Measurements from ENCODE around the gene NR1D1. TPM values are rescaled to one million over a fixed set of nuclear protein-coding genes. Genes with fewer than 3 reads are reported as not detected.

NR1D1 gene
- total and polyA plus RNA-seq, 2 of the 13 experiments (the other 11 are each of a cell fraction or from before 2014, with no cell fraction given), result 2.1 to 2.7 TPM

GRCh38 chr17:40124279-40125141 lies 24.1 kb upstream of the NR1D1 start (continued):
- no peak; the same call in 1 of the 2 replicates for TF ChIP-seq KAT7 (CRISPR knock-in tag; IDR thresholded peaks at IDR 0.05; ENCODE audit: borderline replicate concordance)
- TF ChIP-seq ZZZ3 (CRISPR knock-in tag; IDR thresholded peaks at IDR 0.05; ENCODE audit: borderline replicate concordance), result no peak
- no peak for TF ChIP-seq ZBTB10 (CRISPR knock-in tag; IDR thresholded peaks at IDR 0.05; ENCODE audit: borderline replicate concordance)
- no peak for TF ChIP-seq RERE (CRISPR knock-in tag; IDR thresholded peaks at IDR 0.05; ENCODE audit: low read depth)
- no peak for TF ChIP-seq CBX2 (IDR thresholded peaks at IDR 0.05; ENCODE audit: low read depth, low read length)
- no peak for TF ChIP-seq CBX2 (CRISPR knock-in tag; IDR thresholded peaks at IDR 0.05; ENCODE audit: low read depth)
- no peak for TF ChIP-seq PLSCR1 (CRISPR knock-in tag; IDR thresholded peaks at IDR 0.05; ENCODE audit: borderline replicate concordance)
- peak; percentile 72; the same call in 1 of the 2 replicates for TF ChIP-seq ZNF710 (CRISPR knock-in tag; IDR thresholded peaks at IDR 0.05; ENCODE audit: borderline replicate concordance)
- no peak for TF ChIP-seq ZNF431 (CRISPR knock-in tag; IDR thresholded peaks at IDR 0.05; ENCODE audit: borderline replicate concordance, low read depth)
- peak; percentile 8; the same call in 1 of the 2 replicates for TF ChIP-seq SAP130 (CRISPR knock-in tag; IDR thresholded peaks at IDR 0.05; ENCODE audit: low read depth)
- TF ChIP-seq RFXAP (CRISPR knock-in tag; IDR thresholded peaks at IDR 0.05; ENCODE audit: borderline replicate concordance), result no peak
- no peak for TF ChIP-seq PCBP1 (IDR thresholded peaks at IDR 0.05; ENCODE audit: borderline replicate concordance, low read depth, low read length)
- no peak for TF ChIP-seq ZNF138 (CRISPR knock-in tag; IDR thresholded peaks at IDR 0.05; ENCODE audit: low read depth)
- TF ChIP-seq KMT2A (CRISPR knock-in tag; IDR thresholded peaks at IDR 0.05), result no peak
- no peak for TF ChIP-seq ZNF614 (CRISPR knock-in tag; IDR thresholded peaks at IDR 0.05; ENCODE audit: borderline replicate concordance)
